ENCODE results near the gene SYCE1L.

Gene SYCE1L

DNA sequence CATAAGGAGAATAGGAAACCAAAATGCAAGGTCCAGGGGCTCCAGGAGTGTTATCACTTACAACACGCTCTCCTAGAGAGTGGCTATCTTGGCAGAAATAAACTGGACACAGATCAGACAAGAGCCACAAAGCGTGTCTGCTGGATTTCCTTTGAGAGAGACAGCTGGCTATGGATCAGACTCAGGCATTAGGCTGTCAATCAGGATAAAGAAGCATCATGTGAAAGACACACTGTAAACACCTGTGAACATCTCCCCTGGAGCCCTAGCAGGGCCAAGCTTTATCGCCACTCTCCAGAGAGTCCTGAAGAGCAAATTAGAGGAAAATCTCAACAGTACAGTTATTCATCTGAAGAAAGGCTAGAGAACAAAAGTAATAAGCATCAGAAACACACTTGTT, 26.0 kb downstream of the SYCE1L start:
- no peak overlapping the region for H2AK5ac ChIP-seq (ENCODE audit: low read length)

DNA sequence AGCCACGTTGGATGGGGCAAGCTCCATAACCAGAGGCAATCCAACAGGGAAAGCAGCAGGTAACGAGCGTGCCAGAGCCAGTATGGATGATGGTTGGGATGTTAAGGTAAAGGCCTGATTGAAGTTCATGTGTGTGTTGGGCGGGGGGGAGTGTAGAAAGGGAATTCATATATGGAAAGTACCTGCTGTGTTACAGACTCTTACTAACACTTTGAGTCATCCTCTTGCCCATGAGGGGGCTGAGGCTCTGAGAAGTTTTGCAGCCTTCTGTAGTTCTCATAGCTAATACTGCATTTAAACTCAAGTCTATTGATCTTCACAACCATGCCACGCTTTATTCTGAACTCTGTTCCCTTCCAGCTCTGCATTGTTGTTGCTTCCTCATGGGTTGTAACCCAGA, 28.5 kb downstream of the SYCE1L start:
- Histone ChIP-seq H3K36me3 (ENCODE audit: control insufficient read depth, insufficient read depth, low read length) (no peaks in the 10 kb centered on the region), H3K4me2 (ENCODE audit: low read length) (no peak overlapping the region), H4K8ac (ENCODE audit: low read depth, low read length) (no peak overlapping the region), H3K27me3 (ENCODE audit: insufficient read depth, low read length, poor library complexity) (no peaks in the 10 kb centered on the region), H2BK5ac (ENCODE audit: low read length) (no peak overlapping the region), H3K27ac (ENCODE audit: low read depth, low read length) (no peak overlapping the region), H3K23ac (ENCODE audit: low read length) (no peak overlapping the region), H3K56ac (ENCODE audit: low read length) (no peak overlapping the region), H3K9ac (ENCODE audit: low read length) (no peak overlapping the region), H4K5ac (ENCODE audit: low read length) (no peak overlapping the region), H2AK5ac (ENCODE audit: low read length) (no peak overlapping the region), H3K4me3 (ENCODE audit: low read length) (no peak overlapping the region), H3K79me2 (ENCODE audit: control insufficient read depth, insufficient read depth, low read length) (no peaks in the 10 kb centered on the region), H3K18ac (ENCODE audit: low read length) (no peak overlapping the region), H2BK120ac (ENCODE audit: low read depth, low read length) (no peak overlapping the region), H3K4me1 (ENCODE audit: control insufficient read depth, low read depth, low read length) (no peaks in the 10 kb centered on the region), H2BK15ac (replicated peaks; ENCODE audit: low read depth) (no peak overlapping the region), H3K79me1 (ENCODE audit: low read length) (no peaks in the 10 kb centered on the region), H3K4ac (ENCODE audit: low read depth, low read length) (no peak overlapping the region)
- WGBS (ENCODE audit: extremely low coverage, insufficient coverage, low lambda C conversion rate) = no CpG with 5 or more reads among the region's 5 CpGs
- no peak for DNase-seq

More for the DNA sequence above, 26.0 kb downstream of the SYCE1L start:
- Histone ChIP-seq H3K23ac (ENCODE audit: low read length) (no peak overlapping the region), H4K8ac (ENCODE audit: low read depth, low read length) (no peak overlapping the region), H3K79me2 (ENCODE audit: control insufficient read depth, insufficient read depth, low read length) (no peaks in the 10 kb centered on the region), H2BK5ac (ENCODE audit: low read length) (no peak overlapping the region), H3K56ac (ENCODE audit: low read length) (no peak overlapping the region), H3K27me3 (ENCODE audit: insufficient read depth, low read length, poor library complexity) (no peaks in the 10 kb centered on the region), H2BK15ac (replicated peaks; ENCODE audit: low read depth) (no peak overlapping the region), H3K9ac (ENCODE audit: low read length) (no peak overlapping the region), H3K18ac (ENCODE audit: low read length) (no peak overlapping the region), H4K5ac (ENCODE audit: low read length) (no peak overlapping the region), H3K4me3 (ENCODE audit: low read length) (no peak overlapping the region), H3K4ac (ENCODE audit: low read depth, low read length) (no peak overlapping the region), H3K4me2 (ENCODE audit: low read length) (no peak overlapping the region), H2BK120ac (ENCODE audit: low read depth, low read length) (no peak overlapping the region), H3K36me3 (ENCODE audit: control insufficient read depth, insufficient read depth, low read length) (no peaks in the 10 kb centered on the region), H3K79me1 (ENCODE audit: low read length) (no peaks in the 10 kb centered on the region), H3K4me1 (ENCODE audit: control insufficient read depth, low read depth, low read length) (no peaks in the 10 kb centered on the region), H3K27ac (ENCODE audit: low read depth, low read length) (no peak overlapping the region)
- DNase-seq = no peak
- WGBS (ENCODE audit: extremely low coverage, insufficient coverage, low lambda C conversion rate) = no CpG with 5 or more reads among the region's 3 CpGs

DNA sequence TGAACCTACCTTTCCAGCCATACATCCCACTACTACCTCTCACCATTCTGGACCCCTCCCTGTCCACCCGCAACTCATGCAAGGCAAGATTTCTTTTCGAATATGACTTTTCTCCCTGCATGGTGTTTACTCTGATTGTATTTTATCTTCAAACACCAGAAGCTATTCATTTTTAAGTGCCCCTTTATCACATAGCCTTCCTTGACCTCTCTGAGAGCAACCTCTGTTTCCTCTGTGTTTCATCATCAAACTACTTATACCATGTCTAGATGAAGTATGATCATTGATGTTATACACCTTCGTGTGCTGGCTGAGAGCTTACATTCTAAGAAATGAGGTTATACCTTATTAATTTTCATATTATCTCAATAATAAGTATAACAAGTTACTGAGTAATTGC, 31.8 kb downstream of the SYCE1L start:
- Histone ChIP-seq H3K4me1 (ENCODE audit: control insufficient read depth, low read depth, low read length) (no peaks in the 10 kb centered on the region), H2AK5ac (ENCODE audit: low read length) (no peak overlapping the region)
- WGBS (ENCODE audit: extremely low coverage, insufficient coverage, low lambda C conversion rate) = no CpG with 5 or more reads among the region's 3 CpGs

DNA sequence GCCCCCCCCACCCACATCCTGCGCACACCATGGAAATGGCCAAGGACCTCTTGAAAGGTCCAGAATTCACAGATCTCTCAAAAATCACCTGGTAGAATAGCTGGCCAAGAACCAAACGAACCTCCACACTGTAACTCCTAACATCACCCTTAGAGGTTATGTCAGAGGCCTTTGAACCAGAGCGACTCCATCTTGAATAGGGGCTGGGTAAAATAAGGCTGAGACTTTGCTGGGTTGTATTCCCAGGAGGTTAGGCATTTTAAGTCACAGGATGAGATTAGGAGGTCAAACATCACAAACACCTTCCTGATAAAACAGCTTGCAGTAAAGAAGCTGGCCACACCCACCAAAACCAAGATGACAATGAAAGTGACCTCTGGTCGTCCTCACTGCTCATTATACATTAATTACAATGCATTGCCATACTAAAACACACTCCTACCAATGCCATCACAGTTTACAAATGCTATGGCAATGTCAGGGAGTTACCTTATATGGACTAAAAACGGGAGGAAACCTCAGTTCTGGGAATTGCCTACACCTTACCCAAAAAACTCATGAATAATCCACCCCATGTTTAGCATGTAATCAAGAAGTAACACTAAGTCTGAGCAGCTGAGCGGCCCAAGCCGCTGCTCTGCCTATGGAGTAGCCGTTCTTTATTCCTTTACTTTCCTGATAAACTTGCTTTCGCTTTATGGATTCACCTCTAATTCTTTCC, 34.8 kb downstream of the SYCE1L start:
- H3K36me3 ChIP-seq (ENCODE audit: control insufficient read depth, insufficient read depth, low read length) = no peaks in the 10 kb centered on the region
- no peak overlapping the region for H3K4ac ChIP-seq (ENCODE audit: low read depth, low read length)
- no peak overlapping the region for H3K56ac ChIP-seq (ENCODE audit: low read length)
- no peaks in the 10 kb centered on the region for H3K79me2 ChIP-seq (ENCODE audit: control insufficient read depth, insufficient read depth, low read length)
- H2AK5ac ChIP-seq (ENCODE audit: low read length) = no peak overlapping the region
- no peak overlapping the region for H2BK15ac ChIP-seq (replicated peaks; ENCODE audit: low read depth)
- H4K8ac ChIP-seq (ENCODE audit: low read depth, low read length) = no peak overlapping the region
- H3K4me2 ChIP-seq (ENCODE audit: low read length) = no peak overlapping the region
- no peak overlapping the region for H3K4me3 ChIP-seq (ENCODE audit: low read length)
- peak; percentile 34 for DNase-seq
- H3K18ac ChIP-seq (ENCODE audit: low read length) = no peak overlapping the region
- no peak overlapping the region for H2BK120ac ChIP-seq (ENCODE audit: low read depth, low read length)
- no peak overlapping the region for H2BK5ac ChIP-seq (ENCODE audit: low read length)
- H4K5ac ChIP-seq (ENCODE audit: low read length) = no peak overlapping the region
- no peak overlapping the region for H3K23ac ChIP-seq (ENCODE audit: low read length)
- WGBS (ENCODE audit: extremely low coverage, insufficient coverage, low lambda C conversion rate) = no CpG with 5 or more reads among the region's 9 CpGs
- H3K27me3 ChIP-seq (ENCODE audit: insufficient read depth, low read length, poor library complexity) = no peaks in the 10 kb centered on the region
- no peaks in the 10 kb centered on the region for H3K4me1 ChIP-seq (ENCODE audit: control insufficient read depth, low read depth, low read length)
- H3K27ac ChIP-seq (ENCODE audit: low read depth, low read length) = no peak overlapping the region
- H3K9ac ChIP-seq (ENCODE audit: low read length) = no peak overlapping the region
- no peaks in the 10 kb centered on the region for H3K79me1 ChIP-seq (ENCODE audit: low read length)

More for the DNA sequence above, 31.8 kb downstream of the SYCE1L start:
- Histone ChIP-seq H3K36me3 (ENCODE audit: control insufficient read depth, insufficient read depth, low read length) (no peaks in the 10 kb centered on the region), H3K18ac (ENCODE audit: low read length) (no peak overlapping the region), H4K5ac (ENCODE audit: low read length) (no peak overlapping the region), H2BK120ac (ENCODE audit: low read depth, low read length) (no peak overlapping the region), H4K8ac (ENCODE audit: low read depth, low read length) (no peak overlapping the region), H2BK5ac (ENCODE audit: low read length) (no peak overlapping the region), H3K23ac (ENCODE audit: low read length) (no peak overlapping the region), H3K4me2 (ENCODE audit: low read length) (no peak overlapping the region), H3K9ac (ENCODE audit: low read length) (no peak overlapping the region), H3K4ac (ENCODE audit: low read depth, low read length) (no peak overlapping the region), H3K79me2 (ENCODE audit: control insufficient read depth, insufficient read depth, low read length) (no peaks in the 10 kb centered on the region), H2BK15ac (replicated peaks; ENCODE audit: low read depth) (no peak overlapping the region), H3K79me1 (ENCODE audit: low read length) (no peaks in the 10 kb centered on the region), H3K56ac (ENCODE audit: low read length) (no peak overlapping the region), H3K27ac (ENCODE audit: low read depth, low read length) (no peak overlapping the region), H3K4me3 (ENCODE audit: low read length) (no peak overlapping the region), H3K27me3 (ENCODE audit: insufficient read depth, low read length, poor library complexity) (no peaks in the 10 kb centered on the region)
- no peak for DNase-seq

DNA sequence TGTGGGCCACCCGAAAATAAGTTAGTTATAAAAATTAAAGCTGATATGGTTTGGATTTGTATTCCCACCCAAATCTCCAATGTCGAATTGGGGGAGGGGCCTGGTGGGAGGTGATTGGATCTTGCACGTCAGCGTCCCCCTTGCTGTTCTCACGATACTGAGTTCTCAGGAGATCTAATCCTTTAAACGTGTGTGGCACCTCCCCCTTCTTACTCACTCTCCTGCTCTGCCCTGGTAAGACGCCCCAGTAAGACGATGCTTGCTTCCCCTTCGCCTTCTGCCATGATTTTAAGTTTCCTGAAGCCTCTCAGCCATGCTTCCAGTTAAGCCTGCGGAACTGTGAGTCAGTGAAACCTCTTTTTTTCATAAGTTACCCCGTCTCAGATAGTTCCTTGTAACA, 35.4 kb downstream of the SYCE1L start:
- no CpG with 5 or more reads among the region's 11 CpGs for WGBS (ENCODE audit: extremely low coverage, insufficient coverage, low lambda C conversion rate)
- Histone ChIP-seq H3K4me1 (ENCODE audit: control insufficient read depth, low read depth, low read length) (no peaks in the 10 kb centered on the region), H3K79me2 (ENCODE audit: control insufficient read depth, insufficient read depth, low read length) (no peaks in the 10 kb centered on the region), H3K27me3 (ENCODE audit: insufficient read depth, low read length, poor library complexity) (no peaks in the 10 kb centered on the region), H2AK5ac (ENCODE audit: low read length) (no peak overlapping the region), H3K56ac (ENCODE audit: low read length) (no peak overlapping the region), H3K4me2 (ENCODE audit: low read length) (no peak overlapping the region), H2BK5ac (ENCODE audit: low read length) (no peak overlapping the region), H4K5ac (ENCODE audit: low read length) (no peak overlapping the region), H3K27ac (ENCODE audit: low read depth, low read length) (no peak overlapping the region), H3K9ac (ENCODE audit: low read length) (no peak overlapping the region), H3K18ac (ENCODE audit: low read length) (no peak overlapping the region), H3K36me3 (ENCODE audit: control insufficient read depth, insufficient read depth, low read length) (no peaks in the 10 kb centered on the region), H3K79me1 (ENCODE audit: low read length) (no peaks in the 10 kb centered on the region), H2BK15ac (replicated peaks; ENCODE audit: low read depth) (no peak overlapping the region), H3K4ac (ENCODE audit: low read depth, low read length) (no peak overlapping the region), H4K8ac (ENCODE audit: low read depth, low read length) (no peak overlapping the region), H3K4me3 (ENCODE audit: low read length) (no peak overlapping the region), H2BK120ac (ENCODE audit: low read depth, low read length) (no peak overlapping the region), H3K23ac (ENCODE audit: low read length) (no peak overlapping the region)
- peak; percentile 74 for DNase-seq

DNA sequence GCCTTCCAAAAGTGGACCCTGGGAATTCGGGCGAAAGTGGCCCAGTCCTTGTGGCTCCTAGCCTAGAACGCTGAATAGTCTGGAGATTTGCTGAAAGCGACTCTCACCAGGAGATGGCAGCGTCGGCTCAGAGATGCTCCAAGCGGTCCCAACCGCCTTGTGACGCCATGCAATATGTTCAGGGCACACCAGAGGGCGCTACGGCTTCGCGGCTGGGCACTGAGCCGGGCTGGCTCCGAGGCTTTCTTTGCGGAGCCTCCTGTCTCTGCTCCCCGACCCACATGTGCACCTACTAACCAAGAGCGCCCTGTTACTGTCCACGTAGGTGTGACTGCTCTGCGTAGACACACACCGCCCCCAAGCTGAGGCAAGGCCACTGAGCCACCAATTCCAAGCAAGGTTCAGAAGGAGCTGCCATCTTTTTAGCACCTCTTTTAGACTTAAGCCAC, 36.9 kb downstream of the SYCE1L start:
- Histone ChIP-seq H3K23ac (ENCODE audit: low read length) (no peak overlapping the region), H3K4me1 (ENCODE audit: control insufficient read depth, low read depth, low read length) (no peaks in the 10 kb centered on the region), H4K8ac (ENCODE audit: low read depth, low read length) (no peak overlapping the region), H3K27me3 (ENCODE audit: insufficient read depth, low read length, poor library complexity) (no peaks in the 10 kb centered on the region), H3K79me2 (ENCODE audit: control insufficient read depth, insufficient read depth, low read length) (no peaks in the 10 kb centered on the region), H3K4me2 (ENCODE audit: low read length) (no peak overlapping the region), H2BK120ac (ENCODE audit: low read depth, low read length) (no peak overlapping the region), H3K56ac (ENCODE audit: low read length) (no peak overlapping the region), H3K4ac (ENCODE audit: low read depth, low read length) (no peak overlapping the region), H3K4me3 (ENCODE audit: low read length) (no peak overlapping the region), H2BK5ac (ENCODE audit: low read length) (no peak overlapping the region), H2AK5ac (ENCODE audit: low read length) (no peak overlapping the region), H2BK15ac (replicated peaks; ENCODE audit: low read depth) (no peak overlapping the region), H3K36me3 (ENCODE audit: control insufficient read depth, insufficient read depth, low read length) (no peaks in the 10 kb centered on the region), H3K18ac (ENCODE audit: low read length) (no peak overlapping the region), H3K9ac (ENCODE audit: low read length) (no peak overlapping the region), H3K27ac (ENCODE audit: low read depth, low read length) (no peak overlapping the region), H4K5ac (ENCODE audit: low read length) (no peak overlapping the region), H3K79me1 (ENCODE audit: low read length) (no peaks in the 10 kb centered on the region)
- DNase-seq = peak; percentile 85
- WGBS (ENCODE audit: extremely low coverage, insufficient coverage, low lambda C conversion rate) = no CpG with 5 or more reads among the region's 21 CpGs
